Activated naive CD4-positive, alpha-beta T cell treated with anti-CD3 and anti-CD28 coated beads, Interleukin-2, amount 10 ng/mL, durations not matched to agents 7 days and 5 days (primary cell): ENCODE results near the gene CACTIN.

Source experiments
- CTCF ChIA-PET: fragments of 350-600 bp; sonication (Branson Sonifier 250); formaldehyde crosslinking; loops from one replicate; lab custom pipeline; 2021; ENCODE audit warnings: antibody characterized with exemption; lab: Charles Lee
- DNase-seq: peaks from one replicate; pipeline ENCODE4 v3.0.0-alpha.2; 2020
- H3K27ac Mint-ChIP-seq: one replicate; pipeline ENCODE4 v1.8.0; 2021; ENCODE audit warnings: mild to moderate bottlenecking, moderate library complexity, mixed read lengths
- H3K27me3 Mint-ChIP-seq: one replicate; pipeline ENCODE4 v1.8.0; 2021; ENCODE audit warnings: mild to moderate bottlenecking, mixed read lengths
- H3K36me3 Mint-ChIP-seq: one replicate; pipeline ENCODE4 v1.8.0; 2021; ENCODE audit warnings: mixed read lengths
- H3K4me1 Mint-ChIP-seq: one replicate; pipeline ENCODE4 v1.8.0; 2021; ENCODE audit warnings: mixed read lengths
- H3K4me3 Mint-ChIP-seq: one replicate; pipeline ENCODE4 v1.8.0; 2021; ENCODE audit warnings: mild to moderate bottlenecking, moderate library complexity, mixed read lengths
- H3K9me3 Mint-ChIP-seq: one replicate; pipeline ENCODE4 v1.8.0; 2021; ENCODE audit warnings: mixed read lengths

The CACTIN gene

GRCh38 chr19:3626473-3627350 is at the start of gene CACTIN:
Gene CACTIN (minus strand): TSS chr19:3626790. CDS start chr19:3626762, 28 bp downstream.
- Mint-ChIP-seq H3K9me3 (no peaks in the 10 kb centered on the region), H3K4me3 (peak within 1 kb of the TSS; percentile 89), H3K36me3 (no peaks in the 10 kb centered on the region), H3K27me3 (peaks cover 4% of the 10 kb centered on the region), H3K4me1 (peaks cover 34% of the 10 kb centered on the region), H3K27ac (peak within 1 kb of the TSS; percentile 97)
- peak; percentile 100 for DNase-seq
- CTCF ChIA-PET = no interaction called here

GRCh38 chr19:3674784-3675543 is 48.4 kb upstream of the CACTIN start:
- no peak for DNase-seq
- Mint-ChIP-seq H3K27ac (peak overlapping the region; percentile 11), H3K36me3 (no peaks in the 10 kb centered on the region), H3K4me3 (no peak overlapping the region), H3K9me3 (no peaks in the 10 kb centered on the region), H3K27me3 (peaks cover 15% of the 10 kb centered on the region), H3K4me1 (peaks cover 27% of the 10 kb centered on the region)
- CTCF ChIA-PET = interaction anchor here (1.1 to 1.6 kb wide), 2 partner anchors 16 to 17 kb away, joined by 3 to 6 read pairs; no protein-coding TSS in a partner anchor

- Mint-ChIP-seq H3K4me3 (no peak overlapping the region), H3K36me3 (no peaks in the 10 kb centered on the region), H3K27ac (no peak overlapping the region), H3K27me3 (peaks cover 15% of the 10 kb centered on the region), H3K9me3 (no peaks in the 10 kb centered on the region), H3K4me1 (peaks cover 27% of the 10 kb centered on the region)
- no peak for DNase-seq
- CTCF ChIA-PET = interaction anchor here (0.6 to 1.6 kb wide), 2 partner anchors 12 to 18 kb away, joined by 3 to 6 read pairs; no protein-coding TSS in a partner anchor
Measured at GRCh38 chr19:3673506-3674439, 47.2 kb upstream of the CACTIN start.

DNA sequence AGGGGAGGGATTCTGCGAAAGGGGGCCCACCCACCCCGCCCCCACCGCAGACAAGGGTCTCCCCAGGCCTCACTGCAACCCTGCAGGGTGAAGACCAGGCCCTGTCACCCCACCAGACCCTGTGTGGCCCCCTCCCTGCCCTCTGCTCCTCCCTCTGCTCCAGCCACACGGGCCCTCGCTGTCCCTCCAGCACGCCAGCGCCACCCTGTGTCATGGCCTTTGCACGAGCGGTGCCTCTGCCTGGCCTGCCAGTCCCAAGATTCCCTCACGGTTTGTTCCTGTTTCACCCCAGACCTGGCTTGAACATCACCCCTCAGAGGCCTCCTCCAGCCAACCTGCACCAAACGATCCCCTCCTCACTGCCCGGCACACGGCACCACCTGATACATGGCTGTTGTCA is 46.4 kb upstream of the CACTIN start:
- Mint-ChIP-seq H3K27me3 (peaks cover 15% of the 10 kb centered on the region), H3K27ac (no peak overlapping the region), H3K4me1 (peaks cover 27% of the 10 kb centered on the region), H3K4me3 (no peak overlapping the region), H3K36me3 (no peaks in the 10 kb centered on the region), H3K9me3 (no peaks in the 10 kb centered on the region)
- CTCF ChIA-PET = interaction anchor here (0.9 to 1.6 kb wide), 2 partner anchors 19 kb away, joined by 4 to 6 read pairs; no protein-coding TSS in a partner anchor
- DNase-seq = no peak

DNA sequence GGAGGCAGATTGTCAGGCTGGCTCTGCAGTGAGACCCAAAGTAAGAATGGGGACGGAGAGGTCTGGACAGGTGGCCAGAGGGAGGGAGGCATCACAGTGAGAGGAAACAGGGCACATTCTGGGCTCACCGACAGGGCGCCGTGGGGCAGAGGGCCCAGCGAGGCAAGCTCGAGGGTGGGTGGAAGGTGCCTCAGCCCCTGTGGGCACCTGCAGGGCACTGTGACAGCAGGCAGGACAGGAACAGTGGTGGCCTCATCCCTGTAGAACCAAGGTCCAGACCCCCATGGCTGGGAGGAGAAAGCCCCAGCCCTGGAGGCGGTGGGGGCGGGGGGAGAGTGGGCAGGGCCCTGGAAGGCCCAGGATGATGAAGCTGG is 46.0 kb upstream of the CACTIN start:
- no peak for DNase-seq
- Mint-ChIP-seq H3K36me3 (no peaks in the 10 kb centered on the region), H3K4me3 (no peak overlapping the region), H3K27me3 (peaks cover 15% of the 10 kb centered on the region), H3K9me3 (no peaks in the 10 kb centered on the region), H3K27ac (no peak overlapping the region), H3K4me1 (peaks cover 27% of the 10 kb centered on the region)
- CTCF ChIA-PET = interaction anchor here (0.9 kb wide), 1 partner anchor 19 kb away, joined by 4 read pairs; no protein-coding TSS in a partner anchor

GRCh38 chr19:3671680-3672574 is 45.3 kb upstream of the CACTIN start:
- Mint-ChIP-seq H3K9me3 (no peaks in the 10 kb centered on the region), H3K27ac (no peak overlapping the region), H3K4me1 (peaks cover 21% of the 10 kb centered on the region), H3K36me3 (no peaks in the 10 kb centered on the region), H3K4me3 (no peak overlapping the region), H3K27me3 (peaks cover 15% of the 10 kb centered on the region)
- peak; percentile 33 for DNase-seq
- CTCF ChIA-PET = interaction anchor here (0.9 kb wide), 1 partner anchor 20 kb away, joined by 4 read pairs; no protein-coding TSS in a partner anchor

DNA sequence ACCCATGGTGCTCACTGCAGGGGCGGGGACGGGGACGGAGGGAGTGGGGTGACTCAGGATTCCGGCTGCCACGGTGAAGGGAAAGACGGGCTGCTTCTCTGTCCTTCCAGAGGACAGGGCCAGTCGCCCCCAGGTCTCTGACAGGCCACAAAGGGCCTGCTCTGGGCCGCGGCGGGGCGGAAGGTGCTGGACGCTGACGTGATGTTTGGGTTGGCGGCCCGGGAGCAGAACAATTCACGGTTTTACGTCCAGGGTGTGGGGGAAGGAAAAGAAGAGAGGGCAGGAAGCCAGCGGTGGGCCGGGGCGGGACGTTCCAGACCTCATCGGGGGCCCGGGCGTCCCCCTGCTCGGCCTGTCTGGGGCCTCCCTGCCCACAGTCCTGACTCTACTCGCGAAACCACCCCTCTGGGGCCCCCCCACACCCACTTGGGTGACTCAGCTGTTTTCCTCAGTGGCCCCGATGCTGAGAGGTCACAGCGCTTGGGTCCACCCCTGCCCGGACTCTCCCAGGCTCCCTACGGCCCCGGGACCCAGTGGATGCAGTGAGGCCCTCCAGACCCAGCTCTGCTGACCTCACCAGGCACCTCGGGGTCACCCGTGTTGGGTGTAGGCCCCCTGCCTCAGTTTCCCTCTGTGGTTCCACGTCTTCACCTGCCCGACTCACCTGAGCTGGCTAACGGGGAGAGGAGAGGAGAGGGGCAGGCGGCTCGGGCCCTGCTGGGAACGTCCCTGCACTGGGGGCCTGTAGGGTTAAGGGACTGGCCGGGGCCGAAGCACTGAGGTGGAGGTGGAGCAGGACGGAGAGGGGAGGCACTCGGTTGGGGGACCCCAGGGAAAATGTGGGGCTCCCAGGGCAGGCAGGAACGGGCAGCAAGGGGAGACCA is 44.4 kb upstream of the CACTIN start:
- peaks cover 19% of the 10 kb centered on the region for H3K4me1 Mint-ChIP-seq

DNA sequence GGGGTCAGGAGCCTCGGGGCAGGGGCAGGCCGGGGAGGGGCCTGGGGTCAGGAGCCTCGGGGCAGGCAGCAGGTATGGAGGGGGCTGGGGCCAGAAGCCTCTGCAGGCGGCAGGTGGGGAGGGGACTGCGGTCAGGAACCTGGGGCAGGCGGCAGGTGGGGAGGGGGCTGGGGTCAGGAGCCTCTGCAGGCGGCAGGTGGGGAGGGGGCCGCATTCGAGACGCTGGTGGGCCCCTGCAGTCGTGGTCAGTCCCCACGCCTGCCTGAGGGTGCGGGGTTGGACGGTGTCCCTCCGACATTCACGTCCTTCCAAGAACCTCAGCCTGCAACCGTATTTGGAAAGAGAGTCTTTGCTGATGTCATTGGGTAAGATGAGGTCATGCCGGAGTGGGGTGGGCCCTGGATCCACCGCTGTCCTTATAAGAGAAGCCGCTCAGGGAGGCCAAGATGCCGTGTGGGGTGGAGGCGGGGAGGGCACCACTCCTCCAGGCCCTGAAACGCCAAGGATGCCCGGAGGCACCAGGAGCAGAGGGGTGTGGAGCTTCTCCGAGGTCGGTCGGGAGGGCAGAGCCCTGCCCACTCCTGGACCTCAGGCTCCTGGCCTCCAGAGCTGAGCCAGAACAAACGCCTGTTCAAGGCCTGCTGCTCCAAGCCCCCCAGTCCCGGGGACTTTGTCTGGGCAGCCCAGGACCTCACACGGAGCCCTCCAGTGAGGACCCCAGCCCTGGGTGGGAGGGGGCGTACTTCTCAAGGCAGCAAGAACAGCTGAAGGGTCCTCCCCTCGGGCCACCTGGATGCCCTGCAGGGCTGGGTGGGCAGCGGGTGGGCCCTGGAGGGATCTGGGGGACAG is 43.6 kb upstream of the CACTIN start:
- no peaks in the 10 kb centered on the region for H3K9me3 Mint-ChIP-seq
- CTCF ChIA-PET = no interaction called here
- H3K27ac Mint-ChIP-seq = no peak overlapping the region
- H3K36me3 Mint-ChIP-seq = no peaks in the 10 kb centered on the region
- H3K27me3 Mint-ChIP-seq = peaks cover 15% of the 10 kb centered on the region
- H3K4me1 Mint-ChIP-seq = peaks cover 19% of the 10 kb centered on the region
- no peak for DNase-seq
- no peak overlapping the region for H3K4me3 Mint-ChIP-seq

More for the DNA sequence above, 44.4 kb upstream of the CACTIN start:
- no peak overlapping the region for H3K27ac Mint-ChIP-seq
- H3K36me3 Mint-ChIP-seq = no peaks in the 10 kb centered on the region
- peak overlapping the region; percentile 45 for H3K4me3 Mint-ChIP-seq
- H3K27me3 Mint-ChIP-seq = peaks cover 15% of the 10 kb centered on the region
- H3K9me3 Mint-ChIP-seq = no peaks in the 10 kb centered on the region
- no peak for DNase-seq
- CTCF ChIA-PET = no interaction called here

DNA sequence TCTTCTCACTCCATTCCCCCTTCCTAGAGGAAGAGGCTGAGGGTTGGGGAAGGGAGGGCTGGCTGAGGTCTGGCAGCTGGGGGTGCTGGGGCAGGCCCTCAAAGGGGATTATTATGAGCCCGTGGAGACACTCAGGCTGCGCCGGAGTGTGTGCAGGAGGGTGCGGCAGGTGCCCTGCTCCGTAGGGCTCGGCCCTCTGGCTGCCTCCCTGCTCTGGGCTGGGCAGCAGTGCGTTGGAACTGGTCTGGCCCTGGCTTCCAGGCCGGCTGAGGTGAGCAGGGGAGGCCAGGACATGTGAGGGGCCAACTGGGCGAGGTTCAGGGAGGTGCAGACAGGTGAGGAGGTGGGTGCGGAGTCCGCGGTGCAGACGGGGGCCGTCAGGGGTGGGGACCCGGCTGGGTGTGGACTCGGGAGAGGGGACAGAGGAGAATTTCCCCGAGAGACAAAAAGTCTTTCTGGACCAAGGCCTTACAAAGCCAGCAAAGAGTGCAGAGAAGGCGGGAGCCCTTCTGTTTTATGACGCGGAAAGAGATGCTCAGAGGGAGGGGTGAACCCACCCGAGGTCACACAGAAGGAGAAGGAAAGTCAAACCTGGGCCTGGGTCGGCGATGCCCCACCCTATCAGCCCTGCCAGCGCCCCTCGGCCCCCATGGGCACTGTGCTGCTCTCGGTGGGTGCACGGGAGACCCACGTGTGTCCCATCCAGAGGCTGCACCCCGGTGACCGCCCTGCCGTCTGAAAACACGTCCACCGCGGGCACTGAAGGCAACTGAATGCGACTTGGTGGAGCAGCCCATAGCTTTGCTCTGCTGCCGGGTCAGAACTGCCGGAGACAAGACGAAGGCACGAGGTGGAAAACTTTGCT is 42.7 kb upstream of the CACTIN start:
- Mint-ChIP-seq H3K27ac (no peak overlapping the region), H3K27me3 (peaks cover 15% of the 10 kb centered on the region), H3K36me3 (no peaks in the 10 kb centered on the region), H3K9me3 (no peaks in the 10 kb centered on the region), H3K4me1 (peaks cover 19% of the 10 kb centered on the region), H3K4me3 (no peak overlapping the region)
- DNase-seq = no peak
- CTCF ChIA-PET = interaction anchor here (4.4 kb wide), 1 partner anchor 38 kb away, joined by 21 read pairs; the partner anchor contains the start of gene TJP3

DNA sequence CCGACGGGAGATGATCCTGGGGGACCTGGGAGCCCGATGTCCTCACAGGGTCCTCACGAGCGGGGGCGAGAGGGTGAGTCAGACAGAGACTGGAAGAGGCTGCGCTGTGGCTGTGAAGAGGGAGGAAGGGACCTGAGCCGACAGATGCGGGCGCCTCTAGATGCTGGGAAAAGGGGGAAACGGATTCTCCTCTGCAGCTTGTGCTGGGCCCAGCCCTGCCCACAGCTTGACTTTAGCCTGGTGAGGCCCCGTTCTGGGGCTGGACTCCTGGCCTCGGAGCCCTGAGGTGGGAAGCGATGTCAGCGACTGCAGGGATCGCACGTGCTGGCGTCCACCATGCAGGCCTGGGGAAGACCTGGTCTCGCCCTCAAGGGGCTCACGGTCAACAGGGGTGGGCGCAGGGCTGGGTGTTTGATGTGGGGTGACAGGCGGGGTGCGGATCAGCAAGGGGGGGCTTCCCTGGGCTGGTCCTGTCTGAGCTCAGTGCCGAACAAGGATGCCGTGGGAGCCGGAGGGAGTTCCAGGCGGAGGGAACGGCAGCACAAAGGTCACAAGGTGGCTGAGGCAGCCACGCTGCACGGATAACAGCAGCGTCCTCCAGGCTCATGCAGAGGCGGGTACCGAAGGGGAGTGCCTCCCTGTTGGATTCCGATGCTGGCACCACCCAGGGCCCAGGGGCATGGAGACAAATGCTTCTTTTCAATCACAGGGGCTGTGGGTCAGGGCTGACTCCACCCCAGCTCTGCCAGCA is 41.9 kb upstream of the CACTIN start:
- DNase-seq = no peak
- no peak overlapping the region for H3K4me3 Mint-ChIP-seq
- CTCF ChIA-PET = interaction anchor here (1.1 to 4.4 kb wide), 3 partner anchors 34 to 56 kb away, joined by 3 to 21 read pairs (median 16); partner anchors contain the start of gene TJP3
- no peaks in the 10 kb centered on the region for H3K9me3 Mint-ChIP-seq
- H3K36me3 Mint-ChIP-seq = peaks cover 1% of the 10 kb centered on the region
- peaks cover 19% of the 10 kb centered on the region for H3K4me1 Mint-ChIP-seq
- H3K27me3 Mint-ChIP-seq = peaks cover 15% of the 10 kb centered on the region
- H3K27ac Mint-ChIP-seq = peak overlapping the region; percentile 52
